Tibial nerve (tissue), 4 donors: ENCODE results near the gene IFNAR1. TPM values are rescaled to one million over a fixed set of nuclear protein-coding genes. Genes with fewer than 3 reads are reported as not detected.
"Not testable (repeated sequence)": the region's sequence is repeated elsewhere in the genome, so short reads cannot be mapped to it uniquely, and the experiment has no call there.

Experiments used
- DNase-seq, 2 donors: peaks; one replicate each; pipeline ENCODE4 v3.0.0-alpha.2; 2019; ENCODE audit warnings: low spot score in 2 of 2
- H3K27ac ChIP-seq, 4 donors: fragments of 200-600 bp; sonication (generic) in 3 of 4; one replicate each; pipeline ENCODE4 v1.5.1; 2017 to 2019; ENCODE audit warnings: mild to moderate bottlenecking in 1 of 4
- H3K27me3 ChIP-seq, 2 donors: fragments of 200-600 bp; sonication (generic) in 1 of 2; one replicate each; pipeline versions ENCODE4 v1.5.1 to v1.6.0; 2017 to 2019
- H3K36me3 ChIP-seq, 3 donors: fragments of 200-600 bp; sonication (generic); one replicate each; pipeline ENCODE4 v1.5.1; 2018 to 2019
- H3K4me1 ChIP-seq, 4 donors: fragments of 200-600 bp; sonication (generic) in 3 of 4; one replicate each; pipeline ENCODE4 v1.5.1; 2017 to 2019
- H3K4me3 ChIP-seq, 4 donors: fragments of 200-600 bp; sonication (generic) in 3 of 4; one replicate each; pipeline ENCODE4 v1.5.1; 2017 to 2019; ENCODE audit warnings: mild to moderate bottlenecking in 1 of 4, moderate library complexity in 1 of 4
- H3K9me3 ChIP-seq, 4 donors: fragments of 200-600 bp; sonication (generic) in 3 of 4; one replicate each; pipeline ENCODE4 v1.5.1; 2017 to 2019
- CTCF ChIP-seq, 5 experiments: fragments of 200-600 bp in 3 of 5; fragments of 450-650 bp in 2 of 5; sonication (generic) in 3 of 5; IDR thresholded peaks; one replicate each; pipeline ENCODE4 v1.5.1; 2016 to 2019; ENCODE audit warnings: antibody characterized with exemption in 5 of 5, mild to moderate bottlenecking in 3 of 5, moderate library complexity in 2 of 5
- EP300 ChIP-seq, 2 donors: sonication (generic); formaldehyde crosslinking; IDR thresholded peaks; one replicate each; pipeline ENCODE4 v1.6.1; 2017; ENCODE audit warnings: antibody characterized with exemption in 2 of 2, mild to moderate bottlenecking in 1 of 2
- POLR2A ChIP-seq, 2 donors: fragments of 450-650 bp; IDR thresholded peaks; one replicate each; pipeline ENCODE4 v1.6.1; 2017; ENCODE audit warnings: antibody characterized with exemption in 2 of 2, mild to moderate bottlenecking in 2 of 2, moderate library complexity in 2 of 2
- WGBS, 2 donors: methylation state at CpG; one replicate each; pipeline ENCODE4 v1.1.5; 2018; 5-methylcytosine and 5-hydroxymethylcytosine counted together
- total RNA-seq, 4 donors: library from RNA; depleted of rRNA; stranded (reverse); fragments of >200 nt; gene quantifications; one replicate each; pipeline ENCODE4 v1.1.0, GENCODE V29; 2016

Gene IFNAR1
- total RNA-seq, 4 donors from 2014 or later: 29.4 to 35.8 (median 31.4) TPM

- no peak overlapping the region for H3K4me3 ChIP-seq
- no peaks in the 10 kb centered on the region for H3K27me3 ChIP-seq
- 53 to 56% methylated on average over 6 of the region's 6 CpGs for WGBS, 2 donors
- no peak for DNase-seq
- TF ChIP-seq POLR2A (IDR thresholded peaks at IDR 0.05): no peak
- no peak for TF ChIP-seq EP300 (IDR thresholded peaks at IDR 0.05)
- no peak for TF ChIP-seq CTCF (IDR thresholded peaks at IDR 0.05)
- peak overlapping the region; percentile 11 to 93 (median 66) for H3K27ac ChIP-seq
- peaks cover 0 to 81% (median 49%) of the 10 kb centered on the region in 4 donors for H3K4me1 ChIP-seq
- H3K36me3 ChIP-seq: no peaks in the 10 kb centered on the region
- no peaks in the 10 kb centered on the region for H3K9me3 ChIP-seq
Measured at GRCh38 chr21:33377221-33377920, 52.6 kb downstream of the IFNAR1 start.

DNA sequence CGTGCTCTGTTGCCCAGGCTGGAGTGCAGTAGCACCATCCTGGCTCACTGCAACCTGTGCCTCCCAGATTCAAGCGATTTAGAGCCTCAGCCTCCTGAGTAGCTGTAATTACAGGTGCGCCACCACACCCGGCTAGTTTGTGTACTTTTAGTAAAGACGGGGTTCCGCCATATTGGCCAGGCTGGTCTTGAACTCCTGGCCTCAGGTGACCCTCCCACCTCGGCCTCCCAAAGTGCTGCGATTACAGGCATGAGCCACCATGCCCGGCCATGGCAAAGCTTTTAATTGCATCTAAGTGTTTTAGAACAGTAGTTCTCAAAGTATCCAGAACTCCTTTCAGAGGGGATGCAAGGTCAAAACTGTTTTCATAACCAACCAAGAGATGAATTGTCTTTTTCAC, 53.3 kb downstream of the IFNAR1 start:
- WGBS, 2 donors: 84 to 89% methylated on average over 9 of the region's 9 CpGs
- Histone ChIP-seq H3K36me3 (no peaks in the 10 kb centered on the region), H3K4me3 (no peak overlapping the region), H3K4me1 (peaks cover 0 to 88% (median 56%) of the 10 kb centered on the region in 4 donors), H3K27me3 (no peaks in the 10 kb centered on the region), H3K27ac (peak overlapping the region; percentile 51 to 93 (median 72)), H3K9me3 (no peaks in the 10 kb centered on the region)
- DNase-seq: no peak
- TF ChIP-seq POLR2A (IDR thresholded peaks at IDR 0.05) (no peak), CTCF (IDR thresholded peaks at IDR 0.05) (no peak), EP300 (IDR thresholded peaks at IDR 0.05) (no peak)

DNA sequence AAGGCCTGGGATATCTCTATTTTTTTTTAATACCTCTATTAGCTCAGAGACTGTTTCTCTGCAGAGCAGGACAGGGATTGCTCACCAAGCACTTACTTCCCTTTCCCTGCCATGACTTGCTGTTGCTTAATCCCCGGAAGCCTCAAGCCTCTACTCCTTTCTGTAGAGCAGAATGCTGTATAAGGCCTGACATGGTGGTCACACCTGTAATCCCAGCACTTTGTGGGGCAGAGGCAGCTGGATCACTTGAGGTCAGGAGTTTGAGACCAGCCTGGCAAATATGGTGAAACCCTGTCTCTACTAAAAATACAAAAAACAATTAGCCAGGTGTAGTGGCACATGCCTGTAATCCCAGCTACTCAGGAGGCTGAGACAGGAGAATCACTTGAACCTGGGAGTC, 55.2 kb downstream of the IFNAR1 start:
- H3K9me3 ChIP-seq, H3K27me3 ChIP-seq, DNase-seq, H3K4me3 ChIP-seq, H3K36me3 ChIP-seq: not testable (repeated sequence)
- peaks cover 0 to 83% (median 55%) of the 10 kb centered on the region in 4 donors for H3K4me1 ChIP-seq
- peak in 1 of 2 donors; percentile 54 for TF ChIP-seq EP300 (IDR thresholded peaks at IDR 0.05)
- 44 to 59% methylated on average over 1 of the region's 1 CpG for WGBS, 2 donors
- peak overlapping the region; percentile 73 to 93 (median 81) for H3K27ac ChIP-seq

- WGBS, 2 donors: 20 to 29% methylated on average over 7 to 11 of the region's 11 CpGs
- TF ChIP-seq POLR2A (IDR thresholded peaks at IDR 0.05): peak in 1 of 2 donors; percentile 23
- TF ChIP-seq EP300 (IDR thresholded peaks at IDR 0.05): peak; percentile 30 to 89
- TF ChIP-seq CTCF (IDR thresholded peaks at IDR 0.05): peak in 1 of 5 experiments; percentile 30
- no peaks in the 10 kb centered on the region for H3K36me3 ChIP-seq
Measured at GRCh38 chr21:33380483-33380998, 55.8 kb downstream of the IFNAR1 start.

GRCh38 chr21:33381381-33381780, 56.6 kb downstream of the IFNAR1 start:
- not testable (repeated sequence) for H3K27me3 ChIP-seq, DNase-seq, H3K36me3 ChIP-seq, H3K9me3 ChIP-seq, H3K4me3 ChIP-seq
- WGBS, 2 donors: 89 to 94% methylated on average over 6 of the region's 6 CpGs
- Histone ChIP-seq H3K27ac (peak overlapping the region; percentile 56 to 93 (median 81)), H3K4me1 (peaks cover 0 to 77% (median 51%) of the 10 kb centered on the region in 4 donors)

More at GRCh38 chr21:33380483-33380998, 55.8 kb downstream of the IFNAR1 start:
- peak; percentile 76 to 82 for DNase-seq
- Histone ChIP-seq H3K4me3 (no peak overlapping the region), H3K27me3 (no peaks in the 10 kb centered on the region), H3K4me1 (peaks cover 0 to 77% (median 51%) of the 10 kb centered on the region in 4 donors), H3K27ac (peak overlapping the region; percentile 73 to 93 (median 81)), H3K9me3 (no peaks in the 10 kb centered on the region)
